HUES64 (cell line): ENCODE data around the gene ATN1.

Experiments
- H3K27ac ChIP-seq: 2 replicates; pipeline ENCODE4 v1.7.0; 2013; ENCODE audit warnings: low read depth, low read length, inconsistent platforms
- H3K27me3 ChIP-seq: 2 replicates; pipeline ENCODE4 v1.6.1; 2013; ENCODE audit warnings: mild to moderate bottlenecking, low read length; ENCODE audit not compliant: insufficient read depth
- H3K36me3 ChIP-seq: 2 replicates; pipeline ENCODE4 v1.6.1; 2013; ENCODE audit warnings: mild to moderate bottlenecking, low read length; ENCODE audit not compliant: insufficient read depth
- H3K4me1 ChIP-seq: 2 replicates; pipeline ENCODE4 v1.6.1; 2013; ENCODE audit warnings: mild to moderate bottlenecking, low read length, moderate library complexity; ENCODE audit not compliant: insufficient read depth
- H3K4me3 ChIP-seq: 2 replicates; pipeline ENCODE4 v1.5.1; 2013; ENCODE audit warnings: mild to moderate bottlenecking, low read length, moderate library complexity
- H3K9ac ChIP-seq: 2 replicates; pipeline ENCODE4 v1.6.1; 2013; ENCODE audit warnings: mild to moderate bottlenecking, low read depth, low read length
- H3K9me3 ChIP-seq: 2 replicates; pipeline ENCODE4 v1.6.1; 2013; ENCODE audit warnings: low read depth, low read length; ENCODE audit not compliant: insufficient read depth
- WGBS: fragments of 150-250, 120-280 bp; methylation state at CpG from one replicate; pipeline ENCODE4 v1.1.7; 2013; ENCODE audit warnings: missing lambda C conversion rate; 5-methylcytosine and 5-hydroxymethylcytosine counted together

ATN1 gene

GRCh38 chr12:6982532-6982931 lies 54.8 kb downstream of the ATN1 start:
- H3K9me3 ChIP-seq = no peaks in the 10 kb centered on the region
- H3K4me1 ChIP-seq = no peaks in the 10 kb centered on the region
- H3K27me3 ChIP-seq = no peaks in the 10 kb centered on the region
- WGBS = 86% methylated on average over 6 of the region's 7 CpGs
- H3K9ac ChIP-seq = no peak overlapping the region
- H3K4me3 ChIP-seq = no peak overlapping the region
- peaks cover 65% of the 10 kb centered on the region for H3K36me3 ChIP-seq
- no peak overlapping the region for H3K27ac ChIP-seq

DNA sequence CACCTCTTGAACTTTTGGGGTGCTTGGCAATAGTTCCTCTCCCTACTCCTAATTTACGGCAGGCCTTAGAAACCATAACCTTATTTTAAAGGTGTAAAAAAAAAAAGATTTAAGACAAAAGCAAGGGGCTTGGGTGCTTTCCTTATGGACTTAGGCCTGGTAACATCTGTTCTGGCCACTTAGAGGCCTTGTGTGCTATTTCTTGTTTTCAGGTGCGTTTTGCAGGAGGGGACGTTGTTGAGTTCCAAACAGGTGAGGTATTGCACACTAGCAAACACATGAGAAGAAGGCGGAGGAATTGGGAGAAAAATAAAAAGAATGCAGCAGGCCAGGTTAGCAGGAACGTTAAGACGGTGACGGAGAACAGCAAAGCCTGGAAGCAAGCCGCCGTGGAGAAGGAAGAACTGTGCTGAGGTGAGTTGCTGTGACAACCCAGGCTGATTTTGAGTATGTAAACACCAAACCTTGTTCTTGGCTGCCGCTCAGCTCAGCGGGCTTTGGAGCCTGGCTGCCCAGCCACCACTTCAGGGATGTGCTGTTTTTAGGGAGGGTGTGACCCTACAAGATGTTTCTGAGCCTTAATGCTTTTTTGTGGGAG lies 60.3 kb downstream of the ATN1 start:
- H3K9ac ChIP-seq = no peak overlapping the region
- H3K9me3 ChIP-seq = no peaks in the 10 kb centered on the region
- no peak overlapping the region for H3K4me3 ChIP-seq
- H3K27me3 ChIP-seq = no peaks in the 10 kb centered on the region
- no peaks in the 10 kb centered on the region for H3K4me1 ChIP-seq
- no peak overlapping the region for H3K27ac ChIP-seq
- H3K36me3 ChIP-seq = peaks cover 45% of the 10 kb centered on the region
- 95% methylated on average over 10 of the region's 11 CpGs for WGBS
